WTC11 (cell line): ENCODE data around the gene PTPN4. TPM values are rescaled to one million over a fixed set of nuclear protein-coding genes. Genes with fewer than 3 reads are reported as not detected.

Source experiments
- ATAC-seq: fragments of 200-7000 bp; cut with Tn5 transposase; 2 replicates; pipeline ENCODE4 v1.10.0; 2021; ENCODE audit warnings: mild to moderate bottlenecking, moderate library complexity
- CTCF ChIA-PET: fragments of 300-600 bp; sonication (Branson Sonifier 250); formaldehyde crosslinking; loops from one replicate; lab custom pipeline; 2021; ENCODE audit warnings: antibody characterized with exemption; lab: Charles Lee
- POLR2A ChIA-PET: fragments of 350-600 bp; sonication (Branson Sonifier 250); formaldehyde crosslinking; loops from one replicate; lab custom pipeline; 2021; ENCODE audit warnings: antibody characterized with exemption; lab: Charles Lee
- DNase-seq: peaks from one replicate; pipeline ENCODE4 v3.0.0; 2021; ENCODE audit warnings: low spot score
- H3K27ac Mint-ChIP-seq: 2 replicates; pipeline ENCODE4 v1.8.0; 2021; ENCODE audit warnings: mixed read lengths
- H3K27me3 Mint-ChIP-seq: 2 replicates; pipeline ENCODE4 v1.8.0; 2021; ENCODE audit warnings: low read depth, mild to moderate bottlenecking, moderate library complexity, mixed read lengths
- H3K36me3 Mint-ChIP-seq: 2 replicates; pipeline ENCODE4 v1.8.0; 2021; ENCODE audit warnings: mixed read lengths
- H3K4me1 Mint-ChIP-seq: 2 replicates; pipeline ENCODE4 v1.8.0; 2022; ENCODE audit warnings: mixed read lengths
- H3K4me3 Mint-ChIP-seq: 2 replicates; pipeline ENCODE4 v1.8.0; 2021; ENCODE audit warnings: mild to moderate bottlenecking, moderate library complexity, mixed read lengths
- H3K9me3 Mint-ChIP-seq: 2 replicates; pipeline ENCODE4 v1.8.0; 2021; ENCODE audit warnings: mixed read lengths
- CREM ChIP-seq: sonication (generic); formaldehyde crosslinking; IDR thresholded peaks from 2 replicates; pipeline ENCODE4 v1.8.1; 2022; ENCODE audit warnings: mild to moderate bottlenecking, missing genetic modification reagents, moderate library complexity
- ESRRA ChIP-seq: sonication (generic); formaldehyde crosslinking; IDR thresholded peaks from 2 replicates; pipeline ENCODE4 v1.8.1; 2022; ENCODE audit warnings: mild to moderate bottlenecking, missing genetic modification reagents, borderline replicate concordance
- FOXJ3 ChIP-seq: sonication (generic); formaldehyde crosslinking; IDR thresholded peaks from 2 replicates; pipeline ENCODE4 v1.9.0; 2021; ENCODE audit warnings: missing genetic modification reagents, mild to moderate bottlenecking, borderline replicate concordance
- FOXP1 ChIP-seq: sonication (generic); formaldehyde crosslinking; IDR thresholded peaks from 2 replicates; pipeline ENCODE4 v1.8.0; 2022; ENCODE audit warnings: missing genetic modification reagents, mild to moderate bottlenecking, moderate library complexity, borderline replicate concordance
- IRF2 ChIP-seq: sonication (generic); formaldehyde crosslinking; IDR thresholded peaks from 2 replicates; pipeline ENCODE4 v1.8.0; 2022; ENCODE audit warnings: low read depth, missing genetic modification reagents, borderline replicate concordance
- MYBL2 ChIP-seq: sonication (generic); formaldehyde crosslinking; IDR thresholded peaks from 2 replicates; pipeline ENCODE4 v1.8.1; 2023; ENCODE audit warnings: mild to moderate bottlenecking, moderate library complexity, missing genetic modification reagents
- PRRX2 ChIP-seq: fragments of 250-450 bp; sonication (Bioruptor Pico); IDR thresholded peaks from 2 replicates; pipeline ENCODE4 v1.8.0; 2021; ENCODE audit warnings: mild to moderate bottlenecking
- SMAD3 ChIP-seq: sonication (generic); formaldehyde crosslinking; IDR thresholded peaks from 2 replicates; pipeline ENCODE4 v1.8.0; 2022; ENCODE audit warnings: missing genetic modification reagents, mild to moderate bottlenecking, borderline replicate concordance
- TCF7 ChIP-seq: sonication (generic); formaldehyde crosslinking; IDR thresholded peaks from 2 replicates; pipeline ENCODE4 v1.8.0; 2022; ENCODE audit warnings: mild to moderate bottlenecking, low read depth, missing genetic modification reagents, moderate library complexity
- ZNF219 ChIP-seq: sonication (generic); formaldehyde crosslinking; IDR thresholded peaks from 2 replicates; pipeline ENCODE4 v1.8.0; 2023; ENCODE audit warnings: missing genetic modification reagents, mild to moderate bottlenecking, borderline replicate concordance
- ZNF232 ChIP-seq: sonication (generic); formaldehyde crosslinking; IDR thresholded peaks from 2 replicates; pipeline ENCODE4 v1.8.0; 2022; ENCODE audit warnings: mild to moderate bottlenecking, missing genetic modification reagents
- ZNF423 ChIP-seq: fragments of 250-450 bp; sonication (Bioruptor Pico); IDR thresholded peaks from 2 replicates; pipeline ENCODE4 v2.1.2; 2022; ENCODE audit warnings: mild to moderate bottlenecking, moderate library complexity
- ZNF671 ChIP-seq: fragments of 250-450 bp; sonication (Bioruptor Pico); IDR thresholded peaks from 2 replicates; pipeline ENCODE4 v1.8.0; 2021; ENCODE audit warnings: mild to moderate bottlenecking
- total RNA-seq: library from RNA; stranded (reverse); gene quantifications from 3 replicates; pipeline ENCODE4 v1.2.3, GENCODE V29; 2021
- TF ChIP-seq, protein P1 (sequence below): fragments of 250-450 bp; sonication (Bioruptor Pico); IDR thresholded peaks from 2 replicates; pipeline ENCODE4 v1.9.0; 2021; ENCODE audit warnings: moderate library complexity, mild to moderate bottlenecking, inconsistent platforms, borderline replicate concordance
- TF ChIP-seq, protein P2 (sequence below): sonication (generic); formaldehyde crosslinking; IDR thresholded peaks from 2 replicates; pipeline ENCODE4 v1.8.0; 2022; ENCODE audit warnings: mild to moderate bottlenecking, missing genetic modification reagents
- TF ChIP-seq, protein P3 (sequence below): fragments of 250-450 bp; sonication (Bioruptor Pico); conservative IDR thresholded peaks from 2 replicates; pipeline ENCODE4 v1.9.0; 2021; ENCODE audit warnings: mild to moderate bottlenecking
- TF ChIP-seq, protein P4 (sequence below): fragments of 250-450 bp; sonication (Bioruptor Pico); IDR thresholded peaks from 2 replicates; pipeline ENCODE4 v1.9.0; 2021; ENCODE audit warnings: mild to moderate bottlenecking
- TF ChIP-seq, protein P5 (sequence below): sonication (generic); formaldehyde crosslinking; IDR thresholded peaks from 2 replicates; pipeline ENCODE4 v1.8.0; 2023; ENCODE audit warnings: missing genetic modification reagents
- TF ChIP-seq, protein P6 (sequence below): sonication (generic); formaldehyde crosslinking; IDR thresholded peaks from 2 replicates; pipeline ENCODE4 v1.8.0; 2022; ENCODE audit warnings: missing genetic modification reagents
- TF ChIP-seq, protein P7 (sequence below): sonication (generic); formaldehyde crosslinking; IDR thresholded peaks from 2 replicates; pipeline ENCODE4 v1.8.1; 2022; ENCODE audit warnings: low read depth, mild to moderate bottlenecking, moderate library complexity, missing genetic modification reagents, borderline replicate concordance

Gene PTPN4
- total RNA-seq, 1 experiment from 2014 or later: 85.8 TPM

DNA sequence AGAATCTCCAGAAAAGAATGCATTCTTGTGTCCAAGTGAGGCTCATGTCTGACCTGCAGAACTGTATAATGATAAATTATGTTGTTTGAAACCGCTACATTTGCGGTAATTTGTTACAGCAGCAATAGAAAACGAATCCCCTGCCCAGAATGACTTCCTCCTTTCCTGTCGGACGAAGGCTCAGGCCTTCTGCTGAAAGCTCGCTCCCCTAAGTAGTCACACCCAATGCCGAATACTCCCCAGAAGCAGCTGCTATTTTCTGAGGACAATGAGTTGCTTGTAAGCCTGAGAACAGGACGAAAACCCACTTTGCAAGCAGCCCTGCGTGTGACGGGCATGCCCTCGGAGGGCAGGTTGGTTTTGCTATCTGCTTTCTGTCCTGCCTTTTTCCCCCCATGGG lies 27.7 kb upstream of the PTPN4 start:
- ChIA-PET POLR2A (no interaction called here), CTCF (interaction anchor here (0.6 kb wide), 1 partner anchor 29 kb away, joined by 3 read pairs; no protein-coding TSS in a partner anchor)
- no peak for ATAC-seq
- no peaks in the 10 kb centered on the region for H3K36me3 Mint-ChIP-seq
- H3K4me1 Mint-ChIP-seq: peaks cover 20% of the 10 kb centered on the region
- no peaks in the 10 kb centered on the region for H3K27me3 Mint-ChIP-seq
- no peak for DNase-seq
- H3K9me3 Mint-ChIP-seq: no peaks in the 10 kb centered on the region
- H3K4me3 Mint-ChIP-seq: no peak overlapping the region
- no peak overlapping the region for H3K27ac Mint-ChIP-seq
- TF ChIP-seq FOXP1 (no peak), ZNF423 (CRISPR knock-in tag) (no peak), MYBL2 (CRISPR knock-in tag) (no peak), ZNF232 (CRISPR knock-in tag) (no peak), ZNF219 (CRISPR knock-in tag) (no peak), IRF2 (CRISPR knock-in tag) (no peak), FOXJ3 (no peak), SMAD3 (CRISPR knock-in tag) (no peak), TCF7 (CRISPR knock-in tag) (no peak), ESRRA (CRISPR knock-in tag) (no peak), PRRX2 (CRISPR knock-in tag) (no peak), ZNF671 (no peak), CREM (no peak)
- TF ChIP-seq, protein P1, sequence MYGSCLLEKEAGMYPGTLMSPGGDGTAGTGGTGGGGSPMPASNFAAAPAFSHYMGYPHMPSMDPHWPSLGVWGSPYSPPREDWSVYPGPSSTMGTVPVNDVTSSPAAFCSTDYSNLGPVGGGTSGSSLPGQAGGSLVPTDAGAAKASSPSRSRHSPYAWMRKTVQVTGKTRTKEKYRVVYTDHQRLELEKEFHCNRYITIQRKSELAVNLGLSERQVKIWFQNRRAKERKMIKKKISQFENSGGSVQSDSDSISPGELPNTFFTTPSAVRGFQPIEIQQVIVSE (CRISPR knock-in tag): no peak
- TF ChIP-seq, protein P2, sequence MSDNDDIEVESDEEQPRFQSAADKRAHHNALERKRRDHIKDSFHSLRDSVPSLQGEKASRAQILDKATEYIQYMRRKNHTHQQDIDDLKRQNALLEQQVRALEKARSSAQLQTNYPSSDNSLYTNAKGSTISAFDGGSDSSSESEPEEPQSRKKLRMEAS (CRISPR knock-in tag): no peak
- TF ChIP-seq, protein P3, sequence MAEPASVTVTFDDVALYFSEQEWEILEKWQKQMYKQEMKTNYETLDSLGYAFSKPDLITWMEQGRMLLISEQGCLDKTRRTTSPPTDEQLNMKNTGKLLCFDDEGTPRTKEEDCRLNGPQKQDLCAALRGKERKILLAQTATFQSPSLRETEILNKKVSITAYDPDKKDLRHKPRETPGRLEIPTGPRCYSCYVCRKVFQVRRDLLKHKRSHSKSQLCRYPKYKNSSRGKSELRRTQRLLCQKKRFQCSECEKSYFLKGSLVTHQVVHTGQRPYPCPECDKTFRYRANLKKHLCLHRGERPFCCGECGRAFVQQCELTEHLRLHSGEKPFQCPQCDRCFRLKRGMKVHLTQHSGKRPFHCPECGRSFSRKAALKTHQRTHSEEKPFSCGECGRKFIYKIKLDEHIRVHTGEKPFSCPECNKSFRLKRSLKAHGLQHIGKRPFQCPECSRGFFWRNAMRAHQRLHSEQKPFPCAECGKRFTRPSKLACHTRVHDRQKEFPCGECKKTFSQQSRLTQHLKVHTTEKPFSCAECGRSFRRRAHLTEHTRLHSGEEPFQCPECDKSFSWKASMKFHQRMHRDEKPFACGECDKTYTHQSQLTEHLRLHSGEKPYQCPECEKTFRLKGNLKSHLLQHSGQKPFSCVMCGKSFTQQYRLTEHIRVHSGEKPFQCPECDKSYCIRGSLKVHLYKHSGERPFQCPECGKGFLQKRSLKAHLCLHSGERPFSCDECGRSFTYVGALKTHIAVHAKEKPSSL (CRISPR knock-in tag): no peak
- TF ChIP-seq, protein P4, sequence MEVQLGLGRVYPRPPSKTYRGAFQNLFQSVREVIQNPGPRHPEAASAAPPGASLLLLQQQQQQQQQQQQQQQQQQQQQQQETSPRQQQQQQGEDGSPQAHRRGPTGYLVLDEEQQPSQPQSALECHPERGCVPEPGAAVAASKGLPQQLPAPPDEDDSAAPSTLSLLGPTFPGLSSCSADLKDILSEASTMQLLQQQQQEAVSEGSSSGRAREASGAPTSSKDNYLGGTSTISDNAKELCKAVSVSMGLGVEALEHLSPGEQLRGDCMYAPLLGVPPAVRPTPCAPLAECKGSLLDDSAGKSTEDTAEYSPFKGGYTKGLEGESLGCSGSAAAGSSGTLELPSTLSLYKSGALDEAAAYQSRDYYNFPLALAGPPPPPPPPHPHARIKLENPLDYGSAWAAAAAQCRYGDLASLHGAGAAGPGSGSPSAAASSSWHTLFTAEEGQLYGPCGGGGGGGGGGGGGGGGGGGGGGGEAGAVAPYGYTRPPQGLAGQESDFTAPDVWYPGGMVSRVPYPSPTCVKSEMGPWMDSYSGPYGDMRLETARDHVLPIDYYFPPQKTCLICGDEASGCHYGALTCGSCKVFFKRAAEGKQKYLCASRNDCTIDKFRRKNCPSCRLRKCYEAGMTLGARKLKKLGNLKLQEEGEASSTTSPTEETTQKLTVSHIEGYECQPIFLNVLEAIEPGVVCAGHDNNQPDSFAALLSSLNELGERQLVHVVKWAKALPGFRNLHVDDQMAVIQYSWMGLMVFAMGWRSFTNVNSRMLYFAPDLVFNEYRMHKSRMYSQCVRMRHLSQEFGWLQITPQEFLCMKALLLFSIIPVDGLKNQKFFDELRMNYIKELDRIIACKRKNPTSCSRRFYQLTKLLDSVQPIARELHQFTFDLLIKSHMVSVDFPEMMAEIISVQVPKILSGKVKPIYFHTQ: no peak
- TF ChIP-seq, protein P5, sequence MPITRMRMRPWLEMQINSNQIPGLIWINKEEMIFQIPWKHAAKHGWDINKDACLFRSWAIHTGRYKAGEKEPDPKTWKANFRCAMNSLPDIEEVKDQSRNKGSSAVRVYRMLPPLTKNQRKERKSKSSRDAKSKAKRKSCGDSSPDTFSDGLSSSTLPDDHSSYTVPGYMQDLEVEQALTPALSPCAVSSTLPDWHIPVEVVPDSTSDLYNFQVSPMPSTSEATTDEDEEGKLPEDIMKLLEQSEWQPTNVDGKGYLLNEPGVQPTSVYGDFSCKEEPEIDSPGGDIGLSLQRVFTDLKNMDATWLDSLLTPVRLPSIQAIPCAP (CRISPR knock-in tag): no peak
- TF ChIP-seq, protein P6, sequence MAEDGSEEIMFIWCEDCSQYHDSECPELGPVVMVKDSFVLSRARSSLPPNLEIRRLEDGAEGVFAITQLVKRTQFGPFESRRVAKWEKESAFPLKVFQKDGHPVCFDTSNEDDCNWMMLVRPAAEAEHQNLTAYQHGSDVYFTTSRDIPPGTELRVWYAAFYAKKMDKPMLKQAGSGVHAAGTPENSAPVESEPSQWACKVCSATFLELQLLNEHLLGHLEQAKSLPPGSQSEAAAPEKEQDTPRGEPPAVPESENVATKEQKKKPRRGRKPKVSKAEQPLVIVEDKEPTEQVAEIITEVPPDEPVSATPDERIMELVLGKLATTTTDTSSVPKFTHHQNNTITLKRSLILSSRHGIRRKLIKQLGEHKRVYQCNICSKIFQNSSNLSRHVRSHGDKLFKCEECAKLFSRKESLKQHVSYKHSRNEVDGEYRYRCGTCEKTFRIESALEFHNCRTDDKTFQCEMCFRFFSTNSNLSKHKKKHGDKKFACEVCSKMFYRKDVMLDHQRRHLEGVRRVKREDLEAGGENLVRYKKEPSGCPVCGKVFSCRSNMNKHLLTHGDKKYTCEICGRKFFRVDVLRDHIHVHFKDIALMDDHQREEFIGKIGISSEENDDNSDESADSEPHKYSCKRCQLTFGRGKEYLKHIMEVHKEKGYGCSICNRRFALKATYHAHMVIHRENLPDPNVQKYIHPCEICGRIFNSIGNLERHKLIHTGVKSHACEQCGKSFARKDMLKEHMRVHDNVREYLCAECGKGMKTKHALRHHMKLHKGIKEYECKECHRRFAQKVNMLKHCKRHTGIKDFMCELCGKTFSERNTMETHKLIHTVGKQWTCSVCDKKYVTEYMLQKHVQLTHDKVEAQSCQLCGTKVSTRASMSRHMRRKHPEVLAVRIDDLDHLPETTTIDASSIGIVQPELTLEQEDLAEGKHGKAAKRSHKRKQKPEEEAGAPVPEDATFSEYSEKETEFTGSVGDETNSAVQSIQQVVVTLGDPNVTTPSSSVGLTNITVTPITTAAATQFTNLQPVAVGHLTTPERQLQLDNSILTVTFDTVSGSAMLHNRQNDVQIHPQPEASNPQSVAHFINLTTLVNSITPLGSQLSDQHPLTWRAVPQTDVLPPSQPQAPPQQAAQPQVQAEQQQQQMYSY: no peak
- TF ChIP-seq, protein P7, sequence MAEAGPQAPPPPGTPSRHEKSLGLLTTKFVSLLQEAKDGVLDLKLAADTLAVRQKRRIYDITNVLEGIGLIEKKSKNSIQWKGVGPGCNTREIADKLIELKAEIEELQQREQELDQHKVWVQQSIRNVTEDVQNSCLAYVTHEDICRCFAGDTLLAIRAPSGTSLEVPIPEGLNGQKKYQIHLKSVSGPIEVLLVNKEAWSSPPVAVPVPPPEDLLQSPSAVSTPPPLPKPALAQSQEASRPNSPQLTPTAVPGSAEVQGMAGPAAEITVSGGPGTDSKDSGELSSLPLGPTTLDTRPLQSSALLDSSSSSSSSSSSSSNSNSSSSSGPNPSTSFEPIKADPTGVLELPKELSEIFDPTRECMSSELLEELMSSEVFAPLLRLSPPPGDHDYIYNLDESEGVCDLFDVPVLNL (CRISPR knock-in tag): no peak
- TF ChIP-seq, all 79 proteins: peak for 0
